HG02973 (cell line): ENCODE data around the gene DENND4A.
A peak's percentile ranks its signal among the peaks of the same experiment; 100 is the strongest.

Source experiments
- ATAC-seq: cut with Tn5 transposase; IDR thresholded peaks from one replicate; pipeline ENCODE4 v1.9.1; 2021; ENCODE audit warnings: moderate library complexity; ENCODE audit not compliant: unreplicated experiment

Gene DENND4A

GRCh38 chr15:65610871-65611718 lies 181.0 kb downstream of the DENND4A start, which contains the start of gene INTS14:
TSS of gene INTS14 (minus strand) at chr15:65611131. CDS start at chr15:65607380, 3,751 bp downstream.
- ATAC-seq = peak; percentile 95
